ENCODE data around the gene WDR87.

- TF ChIP-seq CTCF (IDR thresholded peaks at IDR 0.05; ENCODE audit: low read depth, low read length), result no peak
- TF ChIP-seq EZH2phosphoT487 (IDR thresholded peaks at IDR 0.05; ENCODE audit: low read depth), result no peak
These were observed 22.3 kb upstream of the WDR87 start for GRCh38 chr19:37928527-37929286.
